ENCODE results near the gene FAM174C.

Gene FAM174C

DNA sequence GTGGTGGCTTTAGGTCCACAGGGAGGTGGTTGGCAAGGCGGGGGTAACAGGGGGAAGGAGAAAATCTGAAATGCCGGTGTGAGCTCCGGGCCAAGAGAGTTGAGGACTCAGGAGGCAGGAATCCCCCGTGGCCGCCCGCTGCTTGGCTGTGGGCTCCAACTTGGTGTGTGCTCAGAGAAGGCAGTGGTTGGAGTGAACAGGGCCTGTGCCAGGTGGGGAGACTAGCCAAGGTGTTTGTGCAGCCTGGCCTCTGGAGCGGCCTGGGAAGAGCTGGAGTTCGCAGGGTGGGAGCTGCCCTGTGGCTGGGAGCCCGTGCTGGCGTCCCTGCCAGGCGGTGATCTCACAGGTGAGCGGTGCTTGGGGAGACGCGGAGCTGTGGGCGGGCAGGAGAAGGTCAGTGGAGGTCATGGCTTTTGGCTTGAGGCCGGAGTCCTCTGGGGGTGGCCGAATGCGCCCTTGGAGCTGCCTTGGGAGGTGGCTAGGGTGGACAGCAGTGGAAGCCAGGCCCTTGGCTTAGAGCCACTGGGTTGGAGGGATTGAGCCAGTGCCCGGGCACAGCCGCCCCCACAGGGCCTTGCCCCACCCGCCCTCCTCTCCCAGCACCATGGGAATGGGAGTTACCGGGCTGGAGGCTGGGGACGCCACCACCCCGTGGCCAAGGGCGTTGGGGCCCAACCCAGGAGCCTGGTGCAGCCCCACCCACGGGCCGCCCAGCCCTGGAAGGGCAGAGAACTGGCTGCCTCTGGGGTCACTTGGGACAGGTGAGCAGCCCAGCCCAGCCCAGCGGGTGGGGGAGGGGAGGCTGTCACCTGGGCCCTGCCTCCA lies 13.3 kb upstream of the FAM174C start:
- peak; percentile 41 for DNase-seq (ENCODE audit: low spot score)

- DNase-seq (ENCODE audit: low spot score): no peak
Observed at GRCh38 chr19:1262623-1263123, 12.7 kb upstream of the FAM174C start.

GRCh38 chr19:1263188-1263587 lies 12.1 kb upstream of the FAM174C start:
- no peak for DNase-seq (ENCODE audit: low spot score)

DNA sequence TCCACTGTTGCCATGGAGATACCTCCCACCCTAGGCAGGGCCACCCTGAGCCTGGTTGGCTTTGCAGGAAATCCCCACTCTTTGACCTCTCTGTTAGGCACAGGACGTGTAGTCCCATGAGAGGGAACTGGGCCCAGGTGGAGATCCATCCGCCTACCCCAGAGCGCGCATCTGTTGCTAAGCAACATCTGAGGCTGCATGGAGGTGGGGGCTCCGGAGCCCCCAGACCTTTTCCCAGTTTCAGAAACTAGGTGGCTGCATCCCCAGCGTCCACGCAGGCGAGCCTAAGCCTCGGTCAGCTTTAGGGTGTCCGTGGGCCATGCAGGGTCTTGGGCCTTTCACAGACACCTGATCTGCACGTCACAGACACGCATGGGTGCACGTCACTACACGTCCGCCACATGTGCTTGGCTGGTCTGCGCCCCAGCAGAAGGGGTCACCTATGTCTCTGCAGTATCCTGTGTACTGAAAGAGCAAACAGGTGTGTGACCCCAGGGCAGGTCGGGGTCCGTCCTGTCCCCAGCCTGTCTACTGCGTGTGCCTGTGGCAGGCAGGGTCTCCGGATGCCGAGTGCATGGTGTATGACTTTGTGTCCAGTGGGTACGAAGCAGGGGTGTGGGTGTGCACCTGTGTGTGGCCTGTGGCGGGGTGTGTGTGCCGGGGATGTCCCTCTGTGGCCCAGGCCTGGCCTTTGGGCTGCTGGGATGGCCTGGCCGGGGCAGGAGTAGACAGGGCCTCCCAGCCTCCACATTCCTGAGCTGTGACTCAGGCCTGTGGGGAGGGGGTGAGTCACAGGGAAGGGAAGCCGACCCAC lies 10.3 kb upstream of the FAM174C start:
- no peak for DNase-seq (ENCODE audit: low spot score)

DNA sequence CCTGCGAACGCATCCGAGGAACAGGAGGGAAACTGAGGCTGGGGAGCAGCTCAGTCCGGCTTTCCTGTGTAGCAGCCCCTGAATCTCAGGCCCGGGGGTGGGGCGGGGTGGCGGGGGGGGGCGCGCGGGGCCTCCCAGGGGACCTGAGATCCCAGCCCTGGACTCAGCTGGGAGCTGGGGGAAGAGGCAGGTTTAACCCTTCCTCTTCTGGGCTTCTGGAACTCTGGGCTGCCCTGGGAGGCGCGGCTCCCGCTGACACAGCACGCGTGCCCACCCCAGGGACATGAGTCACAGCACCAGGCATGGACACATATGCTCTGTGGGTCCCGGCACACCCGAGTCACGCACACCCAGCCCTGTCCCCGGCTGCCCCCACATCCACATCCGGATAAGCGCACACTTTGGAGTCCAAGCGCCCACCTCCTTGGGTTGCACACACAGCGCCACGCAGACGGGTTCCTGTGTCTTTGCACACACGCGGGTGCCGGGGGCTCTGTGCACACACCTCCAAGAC lies 9.7 kb upstream of the FAM174C start:
- DNase-seq (ENCODE audit: low spot score): no peak

DNA sequence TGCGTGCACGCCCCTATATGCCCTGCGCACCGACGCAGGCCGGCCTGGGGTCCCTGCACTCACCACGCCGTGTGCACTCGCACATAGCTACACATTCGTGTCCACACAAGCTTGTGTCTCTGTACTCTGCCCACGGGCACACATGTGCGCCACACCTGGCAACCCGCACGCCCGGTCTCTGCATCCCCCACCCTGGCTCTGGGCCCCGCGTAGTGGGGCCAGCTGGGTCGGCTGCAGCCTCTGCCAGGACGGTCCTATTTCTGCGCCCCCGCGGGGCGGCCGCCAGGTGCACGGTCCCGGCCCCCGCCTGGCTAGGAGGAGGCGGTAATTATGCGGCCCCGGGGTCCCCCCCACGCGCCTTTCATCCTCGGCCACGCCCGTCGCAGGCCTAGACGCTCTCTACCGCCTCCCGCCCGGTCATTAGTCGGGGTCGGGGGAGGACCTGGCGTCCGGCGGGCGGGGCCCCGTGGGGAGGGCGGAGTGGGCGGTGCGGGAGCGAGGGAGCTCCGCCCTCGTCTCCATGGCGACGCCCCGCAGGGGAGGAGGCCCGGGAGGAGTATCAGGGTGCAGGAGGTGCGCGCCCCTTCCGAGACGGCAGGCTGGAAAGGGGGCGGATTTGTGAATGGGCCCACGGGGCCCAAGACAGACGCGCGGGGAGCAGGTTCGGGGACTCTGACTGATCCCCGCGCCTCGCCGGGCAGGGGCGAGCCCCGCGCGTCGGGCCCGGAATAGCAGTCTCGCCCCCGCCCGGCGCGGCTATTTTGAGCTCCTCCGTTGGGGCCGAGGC lies 9.0 kb upstream of the FAM174C start:
- peak; percentile 67 for DNase-seq (ENCODE audit: low spot score)

GRCh38 chr19:1266916-1267476 lies 8.3 kb upstream of the FAM174C start:
- DNase-seq (ENCODE audit: low spot score): peak; percentile 37

- DNase-seq (ENCODE audit: low spot score): peak; percentile 30
Observed at GRCh38 chr19:1267477-1268225, 7.7 kb upstream of the FAM174C start.

- peak; percentile 41 for DNase-seq (ENCODE audit: low spot score)
Observed at GRCh38 chr19:1268226-1269064, 6.9 kb upstream of the FAM174C start.

DNA sequence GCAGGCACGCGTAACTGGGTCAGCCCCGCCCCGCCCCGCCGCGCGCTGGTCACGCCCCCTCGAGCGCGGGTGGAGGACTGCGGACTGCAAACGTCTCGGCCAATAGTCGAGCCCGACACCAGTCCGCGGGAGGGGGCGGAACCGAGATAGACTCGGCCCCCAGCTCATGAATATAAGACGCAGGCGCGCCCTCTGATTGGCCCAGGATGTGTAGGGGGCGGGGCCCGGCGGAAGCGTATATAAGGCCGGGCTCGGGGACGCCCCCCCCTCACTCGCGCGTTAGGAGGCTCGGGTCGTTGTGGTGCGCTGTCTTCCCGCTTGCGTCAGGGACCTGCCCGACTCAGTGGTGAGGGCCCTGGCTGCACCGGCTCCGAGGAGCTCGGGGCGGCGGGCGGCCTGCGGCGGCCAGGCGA lies 6.3 kb upstream of the FAM174C start, which contains the start of gene CIRBP:
Gene CIRBP (plus strand): TSS at position 268 of the 413 bp plus-strand sequence. CDS start 1,602 bp downstream, outside the sequence.
- DNase-seq (ENCODE audit: low spot score): peak; percentile 98

DNA sequence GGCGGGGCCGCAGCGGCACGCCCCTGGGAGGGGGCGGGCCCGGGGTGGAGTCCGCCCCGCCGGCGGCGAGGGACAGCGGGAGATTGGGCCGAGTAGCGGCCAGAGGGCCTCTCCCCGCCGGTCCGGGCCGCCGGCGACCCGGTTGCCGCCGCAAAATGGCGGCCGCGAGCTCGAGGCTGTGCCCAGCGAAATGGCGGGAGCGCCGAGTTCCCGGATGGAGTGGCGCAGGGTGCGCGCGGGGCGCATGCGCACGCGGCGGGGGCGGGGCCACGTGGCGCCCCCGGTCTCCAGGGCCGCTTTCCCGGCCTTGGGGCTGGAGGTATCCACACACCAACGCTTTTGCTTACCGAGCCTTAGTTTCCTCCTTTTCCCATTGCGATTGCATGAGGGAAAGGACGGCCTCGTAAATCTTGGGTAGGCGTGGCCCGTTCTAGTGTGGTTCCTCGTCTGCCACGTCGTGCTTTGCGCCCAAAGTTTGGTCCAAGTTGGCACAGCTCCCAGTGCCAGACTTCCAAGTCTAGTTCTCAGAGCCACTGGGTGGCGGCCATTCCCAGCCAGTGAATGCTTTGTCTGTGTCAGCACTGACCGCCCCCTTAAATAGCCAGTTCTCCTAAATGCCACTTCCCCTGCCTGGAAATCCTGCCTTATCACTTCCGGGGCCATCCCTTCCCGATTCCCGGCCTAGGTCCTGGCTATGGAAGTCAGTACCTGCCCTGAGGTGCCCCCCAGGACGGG lies 5.7 kb upstream of the FAM174C start:
- peak; percentile 86 for DNase-seq (ENCODE audit: low spot score)

DNA sequence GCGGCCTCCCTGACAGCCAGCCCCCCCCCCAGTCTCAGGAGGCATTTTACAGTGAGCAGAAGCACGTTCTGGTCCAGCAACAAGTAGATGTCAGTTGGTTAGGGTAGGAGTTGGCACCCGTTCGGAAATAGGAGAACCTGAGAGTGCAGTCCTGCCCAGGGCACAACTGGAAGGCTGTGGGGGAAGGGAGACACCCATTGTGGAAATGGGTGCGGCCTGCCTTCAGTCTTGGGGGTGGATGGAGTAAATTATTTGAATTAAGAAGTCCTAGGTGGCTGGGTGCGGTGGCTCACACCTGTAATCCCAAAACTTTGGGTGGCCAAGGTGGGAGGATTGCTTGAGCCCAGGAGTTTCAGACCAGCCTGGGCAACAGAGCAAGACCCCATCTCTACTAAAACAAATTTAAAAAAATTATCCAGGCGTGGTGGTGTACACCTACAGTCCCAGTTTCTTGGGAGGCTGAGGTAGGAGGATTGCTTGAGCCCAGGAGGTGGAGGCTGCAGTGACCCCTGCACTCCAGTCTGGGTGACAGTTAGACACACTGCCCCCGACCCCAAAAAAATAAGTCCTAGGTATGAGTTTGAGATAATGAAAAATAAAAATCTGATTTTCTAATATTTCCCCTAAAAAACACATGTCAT lies 5.0 kb upstream of the FAM174C start:
- DNase-seq (ENCODE audit: low spot score): no peak

DNA sequence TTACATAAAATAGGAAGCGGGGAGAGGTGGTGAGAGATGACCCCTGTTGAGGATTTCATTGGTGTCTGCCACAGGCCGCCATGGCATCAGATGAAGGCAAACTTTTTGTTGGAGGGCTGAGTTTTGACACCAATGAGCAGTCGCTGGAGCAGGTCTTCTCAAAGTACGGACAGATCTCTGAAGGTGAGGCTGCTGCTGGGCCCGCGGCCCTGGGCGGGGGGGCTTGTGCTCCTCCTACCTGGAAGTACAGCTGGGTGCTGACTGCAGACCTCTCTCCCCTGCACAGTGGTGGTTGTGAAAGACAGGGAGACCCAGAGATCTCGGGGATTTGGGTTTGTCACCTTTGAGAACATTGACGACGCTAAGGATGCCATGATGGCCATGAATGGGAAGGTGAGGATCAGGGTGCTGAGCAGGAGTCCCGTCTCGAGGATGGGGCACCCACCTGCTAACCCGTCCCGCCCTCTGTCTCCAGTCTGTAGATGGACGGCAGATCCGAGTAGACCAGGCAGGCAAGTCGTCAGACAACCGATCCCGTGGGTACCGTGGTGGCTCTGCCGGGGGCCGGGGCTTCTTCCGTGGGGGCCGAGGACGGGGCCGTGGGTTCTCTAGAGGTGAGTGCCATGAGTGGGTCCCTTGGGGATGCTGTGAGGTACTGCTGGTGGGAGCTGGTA lies 4.3 kb upstream of the FAM174C start:
- no peak for DNase-seq (ENCODE audit: low spot score)

GRCh38 chr19:1271528-1272422 lies 3.6 kb upstream of the FAM174C start:
- DNase-seq (ENCODE audit: low spot score): no peak

DNA sequence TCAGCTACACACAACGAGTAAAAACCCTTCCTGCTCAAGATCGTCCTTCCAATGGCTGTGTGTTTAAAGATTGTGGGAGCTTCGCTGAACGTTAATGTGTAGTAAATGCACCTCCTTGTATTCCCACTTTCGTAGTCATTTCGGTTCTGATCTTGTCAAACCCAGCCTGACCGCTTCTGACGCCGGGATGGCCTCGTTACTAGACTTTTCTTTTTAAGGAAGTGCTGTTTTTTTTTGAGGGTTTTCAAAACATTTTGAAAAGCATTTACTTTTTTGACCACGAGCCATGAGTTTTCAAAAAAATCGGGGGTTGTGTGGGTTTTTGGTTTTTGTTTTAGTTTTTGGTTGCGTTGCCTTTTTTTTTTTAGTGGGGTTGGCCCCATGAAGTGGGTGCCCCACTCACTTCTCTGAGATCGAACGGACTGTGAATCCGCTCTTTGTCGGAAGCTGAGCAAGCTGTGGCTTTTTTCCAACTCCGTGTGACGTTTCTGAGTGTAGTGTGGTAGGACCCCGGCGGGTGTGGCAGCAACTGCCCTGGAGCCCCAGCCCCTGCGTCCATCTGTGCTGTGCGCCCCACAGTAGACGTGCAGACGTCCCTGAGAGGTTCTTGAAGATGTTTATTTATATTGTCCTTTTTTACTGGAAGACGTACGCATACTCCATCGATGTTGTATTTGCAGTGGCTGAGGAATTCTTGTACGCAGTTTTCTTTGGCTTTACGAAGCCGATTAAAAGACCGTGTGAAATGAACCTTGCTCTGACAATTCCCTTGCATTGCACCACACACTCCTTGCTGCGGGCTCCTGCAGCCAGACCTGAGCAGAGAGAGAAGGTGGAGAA lies 2.7 kb upstream of the FAM174C start:
- DNase-seq (ENCODE audit: low spot score): peak; percentile 68

All from pons (tissue), 1 donor.